Activated naive CD4-positive, alpha-beta T cell treated with anti-CD3 and anti-CD28 coated beads, Interleukin-2, amount 10 ng/mL, durations not matched to agents 7 days and 5 days (primary cell): ENCODE measurements around the gene CSGALNACT2.

ENCODE experiments used
- CTCF ChIA-PET: fragments of 350-600 bp; sonication (Branson Sonifier 250); formaldehyde crosslinking; loops from one replicate; lab custom pipeline; 2021; ENCODE audit warnings: antibody characterized with exemption; lab: Charles Lee
- DNase-seq: peaks from one replicate; pipeline ENCODE4 v3.0.0-alpha.2; 2020
- H3K27ac Mint-ChIP-seq: one replicate; pipeline ENCODE4 v1.8.0; 2021; ENCODE audit warnings: mild to moderate bottlenecking, moderate library complexity, mixed read lengths
- H3K27me3 Mint-ChIP-seq: one replicate; pipeline ENCODE4 v1.8.0; 2021; ENCODE audit warnings: mild to moderate bottlenecking, mixed read lengths
- H3K36me3 Mint-ChIP-seq: one replicate; pipeline ENCODE4 v1.8.0; 2021; ENCODE audit warnings: mixed read lengths
- H3K4me1 Mint-ChIP-seq: one replicate; pipeline ENCODE4 v1.8.0; 2021; ENCODE audit warnings: mixed read lengths
- H3K4me3 Mint-ChIP-seq: one replicate; pipeline ENCODE4 v1.8.0; 2021; ENCODE audit warnings: mild to moderate bottlenecking, moderate library complexity, mixed read lengths
- H3K9me3 Mint-ChIP-seq: one replicate; pipeline ENCODE4 v1.8.0; 2021; ENCODE audit warnings: mixed read lengths

The CSGALNACT2 gene

DNA sequence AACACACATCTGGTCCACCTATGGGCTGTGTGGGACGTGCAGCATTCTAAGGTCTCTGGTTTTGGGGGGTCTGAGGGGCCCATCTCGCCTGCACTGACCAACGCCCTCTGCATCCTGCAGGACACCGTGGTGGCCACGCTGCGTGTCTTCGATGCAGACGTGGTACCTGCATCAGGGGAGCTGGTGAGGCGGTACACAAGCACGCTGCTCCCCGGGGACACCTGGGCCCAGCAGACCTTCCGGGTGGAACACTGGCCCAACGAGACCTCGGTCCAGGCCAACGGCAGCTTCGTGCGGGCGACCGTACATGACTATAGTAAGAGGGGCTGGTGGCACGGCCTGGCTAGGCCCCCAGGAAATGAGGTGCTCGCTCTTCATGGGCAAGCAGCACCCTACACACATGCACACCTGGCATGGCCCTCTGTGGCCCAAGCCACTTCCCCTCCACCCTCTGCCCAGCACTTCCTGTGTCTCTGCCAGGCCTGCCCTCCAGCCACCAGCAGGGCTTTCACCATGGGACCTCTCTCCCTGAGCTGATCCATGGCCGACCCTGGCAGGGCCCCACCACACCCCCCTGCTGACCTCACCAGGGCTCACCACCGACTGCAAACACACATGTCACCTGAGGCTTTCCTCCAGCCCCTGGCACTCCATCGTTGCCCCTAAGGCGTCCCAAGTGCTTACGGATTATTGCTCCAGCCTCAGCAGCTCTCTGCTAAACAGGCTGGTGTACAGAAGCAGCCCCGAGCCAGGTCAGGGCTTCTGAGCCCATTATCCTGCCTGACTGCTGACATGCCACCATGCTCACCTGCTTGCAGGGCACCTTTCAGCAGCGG is 31.8 kb upstream of the CSGALNACT2 start:
- Mint-ChIP-seq H3K27me3 (peaks cover 46% of the 10 kb centered on the region), H3K36me3 (no peaks in the 10 kb centered on the region), H3K4me1 (peaks cover 28% of the 10 kb centered on the region), H3K4me3 (no peak overlapping the region), H3K27ac (no peak overlapping the region), H3K9me3 (no peaks in the 10 kb centered on the region)
- CTCF ChIA-PET, result interaction anchor here (0.6 to 1.6 kb wide), 6 partner anchors 8 to 243 kb away, joined by 3 to 7 read pairs (median 3); no protein-coding TSS in a partner anchor
- no peak for DNase-seq

DNA sequence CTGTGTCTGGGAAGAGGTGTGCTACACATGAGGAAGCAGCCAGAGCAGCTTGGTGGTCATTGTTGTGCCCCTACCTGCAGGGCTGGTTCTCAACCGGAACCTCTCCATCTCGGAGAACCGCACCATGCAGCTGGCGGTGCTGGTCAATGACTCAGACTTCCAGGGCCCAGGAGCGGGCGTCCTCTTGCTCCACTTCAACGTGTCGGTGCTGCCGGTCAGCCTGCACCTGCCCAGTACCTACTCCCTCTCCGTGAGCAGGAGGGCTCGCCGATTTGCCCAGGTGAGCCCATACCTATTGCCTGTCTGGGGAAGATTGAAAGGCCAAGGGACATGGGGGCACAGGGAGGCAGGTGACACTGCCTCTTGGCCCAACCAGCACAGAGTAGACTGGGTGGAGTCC is 29.3 kb upstream of the CSGALNACT2 start:
- CTCF ChIA-PET, result no interaction called here
- no peak overlapping the region for H3K27ac Mint-ChIP-seq
- DNase-seq, result no peak

DNA sequence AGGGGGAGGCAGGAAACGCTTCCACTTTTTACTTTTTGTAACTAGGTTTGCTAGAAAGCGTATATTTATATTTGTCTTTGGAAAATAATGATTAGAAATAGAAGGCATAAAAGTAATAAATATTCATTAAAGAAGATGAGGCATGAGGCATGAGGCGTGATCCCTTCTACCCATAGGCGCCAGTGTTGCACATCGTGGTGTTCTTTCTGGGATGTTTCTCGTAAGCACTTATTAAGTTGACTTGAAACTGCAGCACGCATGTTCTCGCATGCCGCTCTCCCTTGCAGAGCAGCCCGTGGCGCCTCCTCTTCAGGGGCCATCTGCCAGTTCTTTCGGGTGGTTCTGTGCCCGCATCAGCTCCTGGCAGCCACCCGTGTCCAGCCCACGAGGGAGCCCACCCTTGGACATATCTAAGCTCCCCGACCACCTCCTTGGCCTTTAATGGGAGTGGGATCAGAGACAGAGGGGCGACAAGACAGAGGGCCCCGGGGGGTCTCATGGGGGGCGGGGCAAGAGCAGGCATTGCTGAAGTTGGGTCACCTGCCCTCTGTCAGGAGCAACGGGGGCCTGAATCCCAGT is 28.5 kb upstream of the CSGALNACT2 start:
- peaks cover 26% of the 10 kb centered on the region for H3K4me1 Mint-ChIP-seq
- no peaks in the 10 kb centered on the region for H3K36me3 Mint-ChIP-seq
- no peak for DNase-seq
- no peak overlapping the region for H3K4me3 Mint-ChIP-seq
- H3K27me3 Mint-ChIP-seq, result peaks cover 23% of the 10 kb centered on the region
- no peaks in the 10 kb centered on the region for H3K9me3 Mint-ChIP-seq
- no peak overlapping the region for H3K27ac Mint-ChIP-seq
- CTCF ChIA-PET, result interaction anchor here (1.0 to 1.2 kb wide), 3 partner anchors 31 to 95 kb away, joined by 3 to 4 read pairs (median 3); no protein-coding TSS in a partner anchor

More for the DNA sequence above, 29.3 kb upstream of the CSGALNACT2 start:
- Mint-ChIP-seq H3K4me1 (peaks cover 26% of the 10 kb centered on the region), H3K4me3 (no peak overlapping the region), H3K9me3 (no peaks in the 10 kb centered on the region), H3K36me3 (no peaks in the 10 kb centered on the region), H3K27me3 (peaks cover 27% of the 10 kb centered on the region)

DNA sequence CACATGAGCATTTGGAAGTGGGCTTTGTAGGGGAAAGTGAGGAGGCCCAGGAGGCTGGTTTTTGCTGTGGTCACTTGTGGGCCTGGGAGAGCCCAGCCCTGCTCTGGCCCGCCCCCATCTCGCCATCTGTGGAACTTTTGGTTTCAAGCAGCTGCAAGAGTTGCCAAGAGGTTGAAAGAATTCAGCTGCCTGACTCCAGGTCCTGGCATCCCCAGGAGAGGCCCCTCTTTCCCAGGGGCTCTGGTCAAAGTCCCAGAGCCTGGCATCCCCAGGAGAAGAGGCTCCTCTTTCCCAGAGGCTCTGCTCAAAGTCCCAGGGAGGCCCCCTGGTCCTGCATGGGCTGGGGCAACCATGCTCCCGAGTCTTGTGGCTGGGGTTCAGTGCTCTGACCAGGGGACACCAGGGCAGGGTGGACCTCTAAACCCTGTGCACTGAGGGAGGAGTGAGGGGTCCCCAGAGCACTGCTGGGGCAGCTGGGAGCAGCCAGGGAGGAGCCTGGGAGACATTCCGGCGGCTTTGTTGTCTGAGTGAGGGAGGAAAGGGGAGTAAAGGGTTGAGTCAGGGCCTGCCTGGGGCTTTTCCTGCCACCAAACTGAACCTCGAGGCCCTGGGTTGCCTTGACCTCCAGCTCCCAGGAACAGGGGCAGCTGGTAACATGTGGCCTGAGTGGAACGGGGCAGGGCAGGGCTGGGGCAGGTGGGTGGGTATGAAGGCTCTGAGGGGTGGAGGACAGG is 27.7 kb upstream of the CSGALNACT2 start:
- peaks cover 16% of the 10 kb centered on the region for H3K27me3 Mint-ChIP-seq
- no peaks in the 10 kb centered on the region for H3K36me3 Mint-ChIP-seq
- no peak overlapping the region for H3K27ac Mint-ChIP-seq
- CTCF ChIA-PET, result interaction anchor here (1.0 to 1.3 kb wide), 4 partner anchors 28 to 94 kb away, joined by 3 to 4 read pairs (median 3); partner anchors contain the start of gene CSGALNACT2
- H3K4me3 Mint-ChIP-seq, result no peak overlapping the region
- H3K9me3 Mint-ChIP-seq, result no peaks in the 10 kb centered on the region
- no peak for DNase-seq
- peaks cover 21% of the 10 kb centered on the region for H3K4me1 Mint-ChIP-seq

DNA sequence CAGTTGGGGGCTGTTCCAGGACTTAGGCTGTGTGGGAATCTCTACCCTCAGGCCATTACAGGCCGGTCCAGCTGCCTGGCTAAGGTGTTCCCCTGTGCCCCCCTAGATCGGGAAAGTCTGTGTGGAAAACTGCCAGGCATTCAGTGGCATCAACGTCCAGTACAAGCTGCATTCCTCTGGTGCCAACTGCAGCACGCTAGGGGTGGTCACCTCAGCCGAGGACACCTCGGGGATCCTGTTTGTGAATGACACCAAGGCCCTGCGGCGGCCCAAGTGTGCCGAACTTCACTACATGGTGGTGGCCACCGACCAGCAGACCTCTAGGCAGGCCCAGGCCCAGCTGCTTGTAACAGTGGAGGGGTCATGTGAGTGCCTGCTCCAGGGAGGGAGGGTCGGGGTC is 27.1 kb upstream of the CSGALNACT2 start:
- no peak for DNase-seq
- H3K36me3 Mint-ChIP-seq, result no peaks in the 10 kb centered on the region
- peaks cover 13% of the 10 kb centered on the region for H3K27me3 Mint-ChIP-seq
- no peak overlapping the region for H3K4me3 Mint-ChIP-seq
- peaks cover 15% of the 10 kb centered on the region for H3K4me1 Mint-ChIP-seq
- CTCF ChIA-PET, result interaction anchor here (1.2 to 1.3 kb wide), 2 partner anchors 28 to 92 kb away, joined by 3 read pairs; partner anchors contain the start of gene CSGALNACT2
- H3K27ac Mint-ChIP-seq, result no peak overlapping the region
- H3K9me3 Mint-ChIP-seq, result no peaks in the 10 kb centered on the region

DNA sequence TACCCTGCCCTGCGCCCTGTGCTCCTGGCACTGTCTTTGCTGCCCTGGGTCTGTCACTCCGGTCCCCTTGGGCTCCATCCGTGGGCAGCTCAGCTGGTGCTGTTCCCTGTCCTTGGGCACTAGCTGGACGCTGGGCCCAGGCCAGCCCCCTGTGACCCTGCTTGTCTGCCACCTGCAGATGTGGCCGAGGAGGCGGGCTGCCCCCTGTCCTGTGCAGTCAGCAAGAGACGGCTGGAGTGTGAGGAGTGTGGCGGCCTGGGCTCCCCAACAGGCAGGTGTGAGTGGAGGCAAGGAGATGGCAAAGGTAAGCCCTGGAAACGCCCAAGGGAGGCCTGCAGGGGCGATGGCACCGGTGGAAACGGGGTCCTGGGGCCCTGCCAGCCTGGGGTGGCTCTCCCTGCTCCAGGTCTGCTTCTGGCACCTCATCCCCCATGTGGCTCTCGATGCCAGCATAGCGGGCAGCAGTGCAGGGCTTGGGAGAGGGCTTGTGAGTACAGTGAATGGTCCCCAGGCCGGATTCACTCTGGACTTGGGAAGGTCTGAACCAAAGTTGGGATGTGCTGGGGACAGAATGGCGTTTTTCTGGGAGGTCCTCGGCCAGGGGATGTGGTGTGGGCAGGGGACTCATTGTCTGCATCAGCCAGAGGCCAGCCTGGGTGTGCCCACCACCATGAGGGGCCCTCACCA is 26.2 kb upstream of the CSGALNACT2 start:
- Mint-ChIP-seq H3K4me1 (peaks cover 5% of the 10 kb centered on the region), H3K27me3 (peaks cover 15% of the 10 kb centered on the region), H3K4me3 (no peak overlapping the region), H3K27ac (no peak overlapping the region), H3K9me3 (no peaks in the 10 kb centered on the region), H3K36me3 (no peaks in the 10 kb centered on the region)
- no peak for DNase-seq
- CTCF ChIA-PET, result no interaction called here

DNA sequence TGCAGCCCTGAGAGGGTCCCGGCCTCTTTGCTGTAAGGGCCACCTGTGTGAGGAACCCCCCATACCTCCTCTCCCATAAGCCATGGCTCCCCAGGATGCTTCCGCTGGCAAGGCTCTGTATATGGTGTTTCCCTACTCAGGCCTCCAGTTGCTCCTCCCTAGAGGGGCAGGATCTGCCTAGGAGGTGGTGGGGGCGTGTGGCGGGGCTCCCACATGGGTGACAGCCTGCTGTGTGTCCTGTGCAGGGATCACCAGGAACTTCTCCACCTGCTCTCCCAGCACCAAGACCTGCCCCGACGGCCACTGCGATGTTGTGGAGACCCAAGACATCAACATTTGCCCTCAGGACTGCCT is 25.7 kb upstream of the CSGALNACT2 start:
- no peak overlapping the region for H3K27ac Mint-ChIP-seq
- CTCF ChIA-PET, result no interaction called here
- H3K4me1 Mint-ChIP-seq, result peaks cover 4% of the 10 kb centered on the region

DNA sequence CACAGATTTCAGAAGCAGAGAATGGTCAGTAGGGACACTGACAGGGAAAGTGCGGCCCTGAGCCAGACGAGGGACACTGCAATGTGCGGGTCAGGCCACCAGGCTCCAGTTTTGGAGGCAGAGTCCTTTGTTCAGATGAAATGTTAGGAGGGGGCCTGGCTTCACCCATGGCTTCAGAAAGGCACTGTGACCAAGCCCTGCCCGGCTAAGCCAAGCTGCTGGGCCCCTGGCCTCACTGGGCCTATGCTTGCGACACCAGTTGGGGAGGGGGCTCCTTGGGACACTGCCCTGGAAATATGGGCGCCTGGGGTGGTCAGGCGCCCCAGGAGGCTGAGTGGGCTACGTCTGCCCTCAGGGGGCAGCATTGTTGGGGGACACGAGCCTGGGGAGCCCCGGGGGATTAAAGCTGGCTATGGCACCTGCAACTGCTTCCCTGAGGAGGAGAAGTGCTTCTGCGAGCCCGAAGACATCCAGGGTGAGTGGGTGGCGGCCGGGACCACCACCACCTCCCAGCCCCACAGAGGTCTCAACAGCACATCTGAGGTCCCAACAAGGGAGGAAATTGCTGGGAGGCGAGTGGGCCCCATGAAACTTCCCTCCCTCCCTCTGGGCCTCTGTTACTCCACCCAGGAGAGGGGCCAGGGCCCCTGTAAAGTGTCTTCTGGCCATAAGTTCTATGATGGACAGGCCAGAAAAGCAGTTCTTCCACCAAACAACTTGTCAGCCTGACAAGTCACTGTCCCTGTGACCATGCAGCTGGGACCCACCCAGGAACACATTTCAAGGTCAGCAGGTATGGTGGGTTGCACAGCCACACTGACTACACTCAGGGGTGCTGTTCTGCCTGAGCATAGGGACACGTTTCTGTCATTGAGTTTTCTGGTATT is 24.8 kb upstream of the CSGALNACT2 start:
- CTCF ChIA-PET, result interaction anchor here (1.3 kb wide), 1 partner anchor 26 kb away, joined by 3 read pairs; no protein-coding TSS in a partner anchor
- peaks cover 14% of the 10 kb centered on the region for H3K27me3 Mint-ChIP-seq
- H3K9me3 Mint-ChIP-seq, result no peaks in the 10 kb centered on the region
- no peak overlapping the region for H3K4me3 Mint-ChIP-seq
- peaks cover 2% of the 10 kb centered on the region for H3K4me1 Mint-ChIP-seq
- no peak overlapping the region for H3K27ac Mint-ChIP-seq
- DNase-seq, result no peak
- no peaks in the 10 kb centered on the region for H3K36me3 Mint-ChIP-seq

More for the DNA sequence above, 25.7 kb upstream of the CSGALNACT2 start:
- Mint-ChIP-seq H3K9me3 (no peaks in the 10 kb centered on the region), H3K4me3 (no peak overlapping the region), H3K27me3 (peaks cover 14% of the 10 kb centered on the region), H3K36me3 (no peaks in the 10 kb centered on the region)
- no peak for DNase-seq

DNA sequence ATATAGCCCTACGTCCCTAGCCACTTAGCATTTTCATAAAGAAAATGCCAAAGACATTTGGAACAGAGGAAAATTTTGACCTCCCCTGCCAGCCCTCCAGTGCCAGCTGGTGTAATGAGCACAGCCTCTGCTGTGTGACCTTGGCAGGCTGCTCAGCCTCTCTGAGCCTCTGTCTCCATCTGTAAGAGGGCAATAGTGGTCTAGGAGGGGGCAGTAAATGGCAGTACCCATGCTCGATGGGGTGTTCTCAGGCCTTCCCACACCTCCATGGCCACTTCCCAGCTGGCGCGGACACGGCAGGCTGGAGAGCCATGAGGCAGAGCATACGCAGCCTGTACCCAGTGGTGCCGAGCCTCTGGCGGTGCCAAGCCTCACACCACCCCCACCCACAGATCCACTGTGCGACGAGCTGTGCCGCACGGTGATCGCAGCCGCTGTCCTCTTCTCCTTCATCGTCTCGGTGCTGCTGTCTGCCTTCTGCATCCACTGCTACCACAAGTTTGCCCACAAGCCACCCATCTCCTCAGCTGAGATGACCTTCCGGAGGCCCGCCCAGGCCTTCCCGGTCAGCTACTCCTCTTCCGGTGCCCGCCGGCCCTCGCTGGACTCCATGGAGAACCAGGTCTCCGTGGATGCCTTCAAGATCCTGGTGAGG is 24.0 kb upstream of the CSGALNACT2 start:
- CTCF ChIA-PET, result interaction anchor here (1.3 to 1.4 kb wide), 2 partner anchors 9 to 25 kb away, joined by 3 to 7 read pairs; no protein-coding TSS in a partner anchor
- DNase-seq, result no peak
- Mint-ChIP-seq H3K27ac (peak overlapping the region; percentile 45), H3K9me3 (no peaks in the 10 kb centered on the region), H3K36me3 (no peaks in the 10 kb centered on the region), H3K27me3 (peaks cover 14% of the 10 kb centered on the region), H3K4me1 (peaks cover 7% of the 10 kb centered on the region), H3K4me3 (no peak overlapping the region)

DNA sequence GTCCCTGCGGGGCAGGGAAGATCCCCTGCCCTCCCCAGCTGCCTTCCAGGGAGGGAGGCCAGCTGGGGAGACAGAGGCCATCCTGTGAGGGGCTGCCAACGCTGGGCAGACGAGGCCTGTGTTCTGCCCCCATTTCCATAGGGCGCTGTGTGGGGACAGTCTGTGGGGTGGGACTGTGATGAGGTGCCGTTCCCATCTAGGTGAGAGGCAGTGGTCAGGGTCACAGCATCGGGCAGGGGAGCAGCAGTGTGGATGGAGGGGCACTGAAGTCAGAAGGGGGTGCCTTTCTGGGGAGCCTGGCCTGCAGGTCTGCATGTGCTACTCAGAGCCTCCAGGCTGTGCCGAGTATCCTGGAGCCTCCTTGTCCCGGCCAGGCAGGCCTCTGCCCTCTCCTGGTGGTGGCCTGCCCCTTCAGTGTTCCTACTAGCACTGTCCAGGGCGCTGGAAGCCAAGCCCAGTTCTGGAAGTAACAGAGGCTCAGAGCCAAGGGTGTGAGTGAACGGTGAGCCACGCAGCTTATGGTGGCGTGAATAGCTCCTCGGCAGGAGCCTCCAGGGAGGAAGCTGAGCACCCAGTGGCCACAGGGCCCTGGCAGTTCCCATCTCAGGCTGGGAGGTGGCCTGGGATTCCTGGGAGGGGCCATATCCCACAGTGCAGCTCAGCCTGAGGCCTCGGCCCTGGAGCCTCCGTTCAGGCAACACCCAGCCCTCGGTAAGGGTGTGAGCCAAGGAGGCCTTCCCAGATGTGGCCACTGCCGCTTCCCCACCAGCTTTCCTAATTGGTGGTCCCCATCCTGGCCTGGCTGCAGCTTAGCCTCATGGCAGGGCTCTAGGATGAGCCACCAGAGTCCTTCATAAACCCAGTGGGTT is 23.3 kb upstream of the CSGALNACT2 start:
- Mint-ChIP-seq H3K4me3 (no peak overlapping the region), H3K9me3 (no peaks in the 10 kb centered on the region), H3K27me3 (peaks cover 14% of the 10 kb centered on the region), H3K27ac (no peak overlapping the region), H3K4me1 (peaks cover 13% of the 10 kb centered on the region), H3K36me3 (no peaks in the 10 kb centered on the region)
- DNase-seq, result no peak
- CTCF ChIA-PET, result interaction anchor here (0.7 to 1.4 kb wide), 3 partner anchors 9 to 937 kb away, joined by 3 to 7 read pairs (median 3); no protein-coding TSS in a partner anchor

DNA sequence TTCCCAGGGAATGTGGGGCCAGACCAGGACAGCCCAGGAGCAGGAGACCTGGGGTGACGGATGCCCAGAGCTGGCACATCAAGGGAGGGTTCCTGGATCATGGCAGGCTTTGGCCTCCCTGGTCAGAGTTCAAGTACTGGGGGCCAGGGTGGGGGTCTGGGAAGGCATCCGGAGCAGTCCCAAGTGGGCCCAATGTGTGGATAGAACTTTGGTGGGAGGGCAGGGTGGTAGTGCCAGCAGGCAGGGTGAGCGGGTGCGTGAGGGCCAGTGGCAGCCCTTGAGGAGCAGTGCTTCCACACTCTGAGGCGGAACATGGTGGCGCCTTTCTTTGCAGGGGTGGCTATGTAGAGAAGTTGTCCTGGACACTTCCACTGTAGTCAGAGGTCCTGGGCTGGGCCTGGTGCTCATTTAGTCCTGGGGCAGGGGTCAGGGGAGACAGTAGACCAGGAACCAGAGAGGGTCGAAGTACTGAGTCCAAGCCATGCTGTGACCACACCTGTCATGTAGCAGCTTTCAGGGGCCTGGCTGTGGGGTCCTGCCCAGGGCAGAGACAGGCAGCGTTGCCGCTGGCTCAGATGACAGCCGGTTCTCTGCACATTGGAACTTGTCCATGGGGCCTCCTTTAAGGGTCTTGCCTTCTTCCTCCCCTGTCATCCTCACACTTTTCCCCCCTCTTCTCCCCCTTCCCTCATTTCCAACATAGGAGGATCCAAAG is 22.2 kb upstream of the CSGALNACT2 start:
- DNase-seq, result no peak
- H3K27me3 Mint-ChIP-seq, result peaks cover 17% of the 10 kb centered on the region
- no peaks in the 10 kb centered on the region for H3K36me3 Mint-ChIP-seq
- CTCF ChIA-PET, result no interaction called here
- no peaks in the 10 kb centered on the region for H3K9me3 Mint-ChIP-seq
- H3K4me1 Mint-ChIP-seq, result peaks cover 24% of the 10 kb centered on the region
- H3K27ac Mint-ChIP-seq, result no peak overlapping the region
- H3K4me3 Mint-ChIP-seq, result no peak overlapping the region
